ENCODE data around the gene UMODL1.

UMODL1 gene

GRCh38 chr21:42041711-42042110 is 29.4 kb upstream of the UMODL1 start:
- Histone ChIP-seq H3K14ac (ENCODE audit: low read length in 2 of 2) (no peak overlapping the region), H4K91ac (ENCODE audit: low read length) (peak overlapping the region; percentile 43), H3K36me3 (ENCODE audit: control insufficient read depth in 1 of 2, insufficient read depth in 2 of 2, low read depth in 1 of 2, low read length in 2 of 2) (no peaks in the 10 kb centered on the region), H2BK12ac (ENCODE audit: low read length in 2 of 2) (peak overlapping the region; percentile 49 to 94), H3K9ac (ENCODE audit: low read length) (no peak overlapping the region), H3K4me1 (ENCODE audit: control insufficient read depth, insufficient read depth, low read depth, low read length) (peaks cover 27% of the 10 kb centered on the region), H3K79me1 (replicated peaks; ENCODE audit: low read length, poor library complexity, severe bottlenecking) (no peaks in the 10 kb centered on the region), H2AK5ac (ENCODE audit: low read length, severe bottlenecking) (peak overlapping the region; percentile 68), H3K4me2 (ENCODE audit: low read length, poor library complexity, severe bottlenecking) (no peak overlapping the region), H2BK5ac (ENCODE audit: low read depth, low read length, poor library complexity, severe bottlenecking) (no peak overlapping the region), H2BK120ac (ENCODE audit: low read depth, low read length) (peak overlapping the region; percentile 92), H3K4me3 (ENCODE audit: insufficient read depth in 1 of 2, low read depth in 1 of 2, low read length in 2 of 2) (no peak overlapping the region), H2AFZ (ENCODE audit: low read depth, low read length) (no peak overlapping the region), H3K27me3 (ENCODE audit: control insufficient read depth in 1 of 2, insufficient read depth in 1 of 2, low read length in 2 of 2) (peaks cover 0 to 11% of the 10 kb centered on the region in 2 experiments), H3K18ac (ENCODE audit: low read depth in 1 of 2, low read length in 2 of 2) (peak overlapping the region; percentile 65 to 82), H3K27ac (ENCODE audit: low read length, poor library complexity, severe bottlenecking) (no peak overlapping the region), H3K23ac (ENCODE audit: low read length in 2 of 2) (no peak overlapping the region), H3K9me3 (ENCODE audit: control insufficient read depth, low read length) (no peaks in the 10 kb centered on the region), H4K8ac (ENCODE audit: low read length) (peak overlapping the region; percentile 87), H2BK15ac (ENCODE audit: low read depth, poor library complexity, severe bottlenecking) (peak overlapping the region; percentile 44), H3K4ac (ENCODE audit: low read depth in 1 of 2, low read length in 2 of 2) (peak overlapping the region; percentile 11 to 78)
- peak; percentile 37 for DNase-seq
- 58% methylated on average over 4 of the region's 4 CpGs for WGBS

GRCh38 chr21:42042651-42043050 is 28.5 kb upstream of the UMODL1 start:
- Histone ChIP-seq H3K23ac (ENCODE audit: low read length in 2 of 2) (no peak overlapping the region), H3K9ac (ENCODE audit: low read length) (no peak overlapping the region), H2BK5ac (ENCODE audit: low read depth, low read length, poor library complexity, severe bottlenecking) (no peak overlapping the region), H2BK12ac (ENCODE audit: low read length in 2 of 2) (peak overlapping the region; percentile 3 to 69), H2AK5ac (ENCODE audit: low read length, severe bottlenecking) (no peak overlapping the region), H3K9me3 (ENCODE audit: control insufficient read depth, low read length) (no peaks in the 10 kb centered on the region), H2BK15ac (ENCODE audit: low read depth, poor library complexity, severe bottlenecking) (peak overlapping the region; percentile 44), H3K79me1 (replicated peaks; ENCODE audit: low read length, poor library complexity, severe bottlenecking) (no peaks in the 10 kb centered on the region), H3K4me3 (ENCODE audit: insufficient read depth in 1 of 2, low read depth in 1 of 2, low read length in 2 of 2) (no peak overlapping the region), H4K91ac (ENCODE audit: low read length) (peak overlapping the region; percentile 43), H3K18ac (ENCODE audit: low read depth in 1 of 2, low read length in 2 of 2) (peak overlapping the region in 1 of 2 experiments; percentile 6), H4K8ac (ENCODE audit: low read length) (no peak overlapping the region), H3K4me1 (ENCODE audit: control insufficient read depth, insufficient read depth, low read depth, low read length) (peaks cover 29% of the 10 kb centered on the region), H3K36me3 (ENCODE audit: control insufficient read depth in 1 of 2, insufficient read depth in 2 of 2, low read depth in 1 of 2, low read length in 2 of 2) (no peaks in the 10 kb centered on the region), H3K14ac (ENCODE audit: low read length in 2 of 2) (peak overlapping the region in 1 of 2 experiments; percentile 75), H3K4me2 (ENCODE audit: low read length, poor library complexity, severe bottlenecking) (no peak overlapping the region), H2AFZ (ENCODE audit: low read depth, low read length) (no peak overlapping the region), H3K27ac (ENCODE audit: low read length, poor library complexity, severe bottlenecking) (no peak overlapping the region), H2BK120ac (ENCODE audit: low read depth, low read length) (no peak overlapping the region), H3K27me3 (ENCODE audit: control insufficient read depth in 1 of 2, insufficient read depth in 1 of 2, low read length in 2 of 2) (peaks cover 0 to 11% of the 10 kb centered on the region in 2 experiments), H3K4ac (ENCODE audit: low read depth in 1 of 2, low read length in 2 of 2) (no peak overlapping the region)
- no peak for DNase-seq
- 84% methylated on average over 6 of the region's 9 CpGs for WGBS

- no peak overlapping the region for H2BK15ac ChIP-seq (ENCODE audit: low read depth, poor library complexity, severe bottlenecking)
- no peak overlapping the region for H3K9ac ChIP-seq (ENCODE audit: low read length)
- H2AK5ac ChIP-seq (ENCODE audit: low read length, severe bottlenecking) = no peak overlapping the region
- no peaks in the 10 kb centered on the region for H3K79me1 ChIP-seq (replicated peaks; ENCODE audit: low read length, poor library complexity, severe bottlenecking)
- H2BK12ac ChIP-seq (ENCODE audit: low read length in 2 of 2) = peak overlapping the region; percentile 3 to 96
- H3K9me3 ChIP-seq (ENCODE audit: control insufficient read depth, low read length) = no peaks in the 10 kb centered on the region
- DNase-seq = no peak
- peaks cover 0 to 11% of the 10 kb centered on the region in 2 experiments for H3K27me3 ChIP-seq (ENCODE audit: control insufficient read depth in 1 of 2, insufficient read depth in 1 of 2, low read length in 2 of 2)
- 88% methylated on average over 16 of the region's 16 CpGs for WGBS
- no peak overlapping the region for H3K27ac ChIP-seq (ENCODE audit: low read length, poor library complexity, severe bottlenecking)
- peak overlapping the region in 1 of 2 experiments; percentile 42 for H3K14ac ChIP-seq (ENCODE audit: low read length in 2 of 2)
- no peak overlapping the region for H3K23ac ChIP-seq (ENCODE audit: low read length in 2 of 2)
- peaks cover 34% of the 10 kb centered on the region for H3K4me1 ChIP-seq (ENCODE audit: control insufficient read depth, insufficient read depth, low read depth, low read length)
- no peak overlapping the region for H3K4ac ChIP-seq (ENCODE audit: low read depth in 1 of 2, low read length in 2 of 2)
- no peaks in the 10 kb centered on the region for H3K36me3 ChIP-seq (ENCODE audit: control insufficient read depth in 1 of 2, insufficient read depth in 2 of 2, low read depth in 1 of 2, low read length in 2 of 2)
- peak overlapping the region in 1 of 2 experiments; percentile 6 for H3K18ac ChIP-seq (ENCODE audit: low read depth in 1 of 2, low read length in 2 of 2)
- H2AFZ ChIP-seq (ENCODE audit: low read depth, low read length) = no peak overlapping the region
- no peak overlapping the region for H3K4me2 ChIP-seq (ENCODE audit: low read length, poor library complexity, severe bottlenecking)
- H2BK120ac ChIP-seq (ENCODE audit: low read depth, low read length) = peak overlapping the region; percentile 24
- no peak overlapping the region for H4K8ac ChIP-seq (ENCODE audit: low read length)
- no peak overlapping the region for H4K91ac ChIP-seq (ENCODE audit: low read length)
- H3K4me3 ChIP-seq (ENCODE audit: insufficient read depth in 1 of 2, low read depth in 1 of 2, low read length in 2 of 2) = no peak overlapping the region
- H2BK5ac ChIP-seq (ENCODE audit: low read depth, low read length, poor library complexity, severe bottlenecking) = no peak overlapping the region
These were observed 27.8 kb upstream of the UMODL1 start for GRCh38 chr21:42043201-42043895.

GRCh38 chr21:42043961-42044360 is 27.2 kb upstream of the UMODL1 start:
- H2AFZ ChIP-seq (ENCODE audit: low read depth, low read length) = no peak overlapping the region
- H2BK15ac ChIP-seq (ENCODE audit: low read depth, poor library complexity, severe bottlenecking) = peak overlapping the region; percentile 68
- H3K79me1 ChIP-seq (replicated peaks; ENCODE audit: low read length, poor library complexity, severe bottlenecking) = no peaks in the 10 kb centered on the region
- no peak overlapping the region for H2BK5ac ChIP-seq (ENCODE audit: low read depth, low read length, poor library complexity, severe bottlenecking)
- H3K23ac ChIP-seq (ENCODE audit: low read length in 2 of 2) = no peak overlapping the region
- H3K9me3 ChIP-seq (ENCODE audit: control insufficient read depth, low read length) = no peaks in the 10 kb centered on the region
- H2BK120ac ChIP-seq (ENCODE audit: low read depth, low read length) = no peak overlapping the region
- no peak overlapping the region for H3K27ac ChIP-seq (ENCODE audit: low read length, poor library complexity, severe bottlenecking)
- H4K8ac ChIP-seq (ENCODE audit: low read length) = peak overlapping the region; percentile 56
- H3K4me2 ChIP-seq (ENCODE audit: low read length, poor library complexity, severe bottlenecking) = no peak overlapping the region
- peaks cover 35% of the 10 kb centered on the region for H3K4me1 ChIP-seq (ENCODE audit: control insufficient read depth, insufficient read depth, low read depth, low read length)
- no peak overlapping the region for H2AK5ac ChIP-seq (ENCODE audit: low read length, severe bottlenecking)
- H2BK12ac ChIP-seq (ENCODE audit: low read length in 2 of 2) = peak overlapping the region in 1 of 2 experiments; percentile 81
- no peak overlapping the region for H4K91ac ChIP-seq (ENCODE audit: low read length)
- H3K9ac ChIP-seq (ENCODE audit: low read length) = no peak overlapping the region
- H3K27me3 ChIP-seq (ENCODE audit: control insufficient read depth in 1 of 2, insufficient read depth in 1 of 2, low read length in 2 of 2) = peaks cover 0 to 11% of the 10 kb centered on the region in 2 experiments
- H3K4me3 ChIP-seq (ENCODE audit: insufficient read depth in 1 of 2, low read depth in 1 of 2, low read length in 2 of 2) = no peak overlapping the region
- WGBS = 96% methylated on average over 17 of the region's 17 CpGs
- no peaks in the 10 kb centered on the region for H3K36me3 ChIP-seq (ENCODE audit: control insufficient read depth in 1 of 2, insufficient read depth in 2 of 2, low read depth in 1 of 2, low read length in 2 of 2)
- no peak for DNase-seq
- H3K4ac ChIP-seq (ENCODE audit: low read depth in 1 of 2, low read length in 2 of 2) = peak overlapping the region in 1 of 2 experiments; percentile 56
- H3K14ac ChIP-seq (ENCODE audit: low read length in 2 of 2) = no peak overlapping the region
- H3K18ac ChIP-seq (ENCODE audit: low read depth in 1 of 2, low read length in 2 of 2) = peak overlapping the region in 1 of 2 experiments; percentile 11

Data from mesenchymal stem cell (in vitro differentiated cells and primary cell).